K562 (cell line): ENCODE data around the gene SIRT7. TPM values are rescaled to one million over a fixed set of nuclear protein-coding genes. Genes with fewer than 3 reads are reported as not detected.

Experiments
- ARNT ChIP-seq, 2 experiments: fragments of 450-650 bp; IDR thresholded peaks; 2 replicates each; pipeline ENCODE4 v1.6.1; 2016; ENCODE audit warnings: mild to moderate bottlenecking in 1 of 2
- E2F5 ChIP-seq: sonication (generic); formaldehyde crosslinking; IDR thresholded peaks from 2 replicates; pipeline ENCODE4 v1.8.0; 2022; ENCODE audit warnings: mild to moderate bottlenecking, missing genetic modification reagents
- E2F6 ChIP-seq, 2 experiments: IDR thresholded peaks; 2 replicates each; pipeline ENCODE4 v1.6.1; 2011; ENCODE audit warnings: borderline replicate concordance in 1 of 2, control low read depth in 1 of 2, low read depth in 1 of 2, low read length in 1 of 2, mild to moderate bottlenecking in 1 of 2, mixed read lengths in 1 of 2, moderate library complexity in 1 of 2; ENCODE audit not compliant: insufficient read depth in 1 of 2, insufficient read length in 1 of 2, poor library complexity in 1 of 2, severe bottlenecking in 1 of 2; ENCODE audit errors: extremely low read depth in 1 of 2
- GATA2 ChIP-seq: sonication (generic); formaldehyde crosslinking; IDR thresholded peaks from 2 replicates; pipeline ENCODE4 v1.4.0; 2020; ENCODE audit warnings: mild to moderate bottlenecking, missing genetic modification reagents
- GTF2A2 ChIP-seq: IDR thresholded peaks from 2 replicates; pipeline ENCODE4 v1.6.1; 2016; ENCODE audit warnings: mild to moderate bottlenecking, missing genetic modification characterization, missing compliant biosample characterization
- IFI16 ChIP-seq: fragments of 250-450 bp; sonication (Bioruptor Pico); IDR thresholded peaks from 2 replicates; pipeline ENCODE4 v2.1.2; 2022; ENCODE audit warnings: mild to moderate bottlenecking, inconsistent platforms
- MAFG ChIP-seq: fragments of 450-650 bp; conservative IDR thresholded peaks from 2 replicates; pipeline ENCODE4 v1.6.1; 2016; ENCODE audit warnings: missing genetic modification characterization, missing compliant biosample characterization
- MCM3 ChIP-seq: fragments of 450-650 bp; IDR thresholded peaks from 2 replicates; pipeline ENCODE4 v1.6.1; 2016
- MXD1 ChIP-seq: fragments of 250-450 bp; sonication (Bioruptor Pico); IDR thresholded peaks from 2 replicates; pipeline ENCODE4 v1.8.0; 2021; ENCODE audit warnings: borderline replicate concordance, mild to moderate bottlenecking, moderate library complexity; ENCODE audit not compliant: poor library complexity, severe bottlenecking
- MYBL2 ChIP-seq, 2 experiments: fragments of 450-650 bp in 1 of 2; sonication (generic) in 1 of 2; formaldehyde crosslinking in 1 of 2; IDR thresholded peaks; 2 replicates each; pipeline versions ENCODE4 v1.6.1 to v1.8.1; 2017 to 2022; ENCODE audit warnings: borderline replicate concordance in 1 of 2, inconsistent platforms in 1 of 2, low read depth in 1 of 2, mild to moderate bottlenecking in 1 of 2, missing genetic modification reagents in 1 of 2, moderate library complexity in 1 of 2
- NCOA4 ChIP-seq: fragments of 450-650 bp; IDR thresholded peaks from 2 replicates; pipeline ENCODE4 v1.6.1; 2018; ENCODE audit warnings: mild to moderate bottlenecking; ENCODE audit not compliant: partially characterized antibody
- NFE2 ChIP-seq: IDR thresholded peaks from 2 replicates; pipeline ENCODE4 v1.6.1; 2014; ENCODE audit warnings: antibody characterized with exemption, low read depth
- POLR2H ChIP-seq: IDR thresholded peaks from 2 replicates; pipeline ENCODE4 v1.6.1; 2016; ENCODE audit warnings: missing genetic modification characterization, low read depth, mild to moderate bottlenecking, control low read depth, missing compliant biosample characterization, moderate library complexity
- PREB ChIP-seq: sonication (generic); formaldehyde crosslinking; IDR thresholded peaks from 2 replicates; pipeline ENCODE4 v1.8.1; 2023; ENCODE audit warnings: mild to moderate bottlenecking, missing genetic modification reagents
- RAD51 ChIP-seq: fragments of 450-650 bp; IDR thresholded peaks from 2 replicates; pipeline ENCODE4 v1.7.1; 2016; ENCODE audit warnings: low read depth, mild to moderate bottlenecking, borderline replicate concordance
- RBM15 ChIP-seq: fragments of 200-400 bp; formaldehyde crosslinking; IDR thresholded peaks from 2 replicates; pipeline ENCODE4 v1.6.1; 2018; ENCODE audit warnings: mild to moderate bottlenecking, low read length, moderate library complexity; ENCODE audit not compliant: insufficient read depth
- SIN3B ChIP-seq: fragments of 450-650 bp; IDR thresholded peaks from 2 replicates; pipeline ENCODE4 v1.6.1; 2017; ENCODE audit warnings: low read depth, mild to moderate bottlenecking, moderate library complexity
- SMAD2 ChIP-seq: fragments of 150-350 bp; IDR thresholded peaks from 2 replicates; pipeline ENCODE4 v1.6.1; 2014; ENCODE audit warnings: low read depth, mild to moderate bottlenecking, low read length
- USF1 ChIP-seq: sonication (generic); formaldehyde crosslinking; IDR thresholded peaks from 2 replicates; pipeline ENCODE4 v1.9.0; 2022; ENCODE audit warnings: mild to moderate bottlenecking, missing genetic modification reagents
- YBX1 ChIP-seq: fragments of 450-650 bp; IDR thresholded peaks from 2 replicates; pipeline ENCODE4 v1.7.1; 2016; ENCODE audit warnings: mild to moderate bottlenecking
- ZKSCAN8 ChIP-seq: fragments of 200-800 bp; sonication (Bioruptor generic); IDR thresholded peaks from 2 replicates; pipeline ENCODE4 v1.6.1; 2016; ENCODE audit warnings: missing genetic modification characterization, missing compliant biosample characterization
- ZNF174 ChIP-seq: fragments of 250-450 bp; sonication (Bioruptor Pico); IDR thresholded peaks from 2 replicates; pipeline ENCODE4 v1.4.0; 2020; ENCODE audit warnings: mild to moderate bottlenecking
- ZNF263 ChIP-seq: sonication (generic); formaldehyde crosslinking; IDR thresholded peaks from 2 replicates; pipeline ENCODE4 v1.8.0; 2022; ENCODE audit warnings: mild to moderate bottlenecking, missing genetic modification reagents, borderline replicate concordance
- ZNF282 ChIP-seq: sonication (generic); formaldehyde crosslinking; IDR thresholded peaks from 2 replicates; pipeline ENCODE4 v1.8.1; 2023; ENCODE audit warnings: missing genetic modification reagents
- ZNF696 ChIP-seq: fragments of 250-450 bp; sonication (Bioruptor Pico); conservative IDR thresholded peaks from 2 replicates; pipeline ENCODE4 v1.4.0; 2020; ENCODE audit warnings: mild to moderate bottlenecking, moderate library complexity
- polyA plus RNA-seq, 8 experiments: library from polyadenylated mRNA; depleted of rRNA in 4 of 8; stranded (reverse) in 5 of 8; unstranded in 3 of 8; fragments of >200 nt; fragmentation: Nextera tagmentation in 2 of 8; fragmentation: Illumina TruSeq in 1 of 8; extraction: Ambion mirVana in 2 of 8; extraction: Trizol in 1 of 8; gene quantifications; 2 replicates each; pipeline versions ENCODE4 v1.2.1 to v1.2.3, GENCODE V29; 2011 to 2014; ENCODE audit warnings: inconsistent platforms in 1 of 8, missing spikeins in 1 of 8
- total RNA-seq, 7 experiments: library from RNA; depleted of rRNA in 6 of 7; stranded (reverse); fragments of >200 nt in 6 of 7; fragmentation: Illumina TruSeq in 2 of 7; extraction: Trizol in 2 of 7; gene quantifications; 2 replicates each; pipeline versions ENCODE4 v1.2.1 to v1.2.3, GENCODE V29; 2011 to 2021; ENCODE audit warnings: low replicate concordance in 1 of 7

Gene SIRT7
- total and polyA plus RNA-seq, 9 of the 15 experiments (the other 6 are each of a cell fraction or from before 2014, with no cell fraction given), result 1.6 to 54.8 (median 20.3) TPM

GRCh38 chr17:81959362-81960129, 41.6 kb upstream of the SIRT7 start (continued):
- TF ChIP-seq MYBL2 (IDR thresholded peaks at IDR 0.05; ENCODE audit: low read depth), result no peak
- no peak for TF ChIP-seq MYBL2 (CRISPR knock-in tag; IDR thresholded peaks at IDR 0.05; ENCODE audit: borderline replicate concordance)
- no peak for TF ChIP-seq GTF2A2 (tag)
- TF ChIP-seq IFI16 (CRISPR knock-in tag), result no peak
- TF ChIP-seq YBX1, result no peak
- TF ChIP-seq GATA2, result no peak
- TF ChIP-seq RAD51, result no peak
- TF ChIP-seq SIN3B, result peak; percentile 80
- TF ChIP-seq PREB (CRISPR knock-in tag), result no peak
- TF ChIP-seq POLR2H (tag), result no peak
- TF ChIP-seq NCOA4, result no peak
- TF ChIP-seq ZNF696, result no peak
- TF ChIP-seq USF1, result no peak
- TF ChIP-seq ARNT (IDR thresholded peaks at IDR 0.05), result no peak
- TF ChIP-seq MAFG (tag), result no peak
- no peak for TF ChIP-seq RBM15
- no peak for TF ChIP-seq NFE2
- TF ChIP-seq SMAD2, result no peak
- TF ChIP-seq ZNF263 (CRISPR knock-in tag), result 0 out of 2 replicates have a peak, but pooled peaks have one; percentile 16
- no peak for TF ChIP-seq ZNF282 (CRISPR knock-in tag)
- no peak for TF ChIP-seq ZKSCAN8 (CRISPR knock-in tag)
- TF ChIP-seq E2F6 (IDR thresholded peaks at IDR 0.05; ENCODE audit: borderline replicate concordance in 1 of 2, extremely low read depth in 1 of 2, insufficient read depth in 1 of 2, insufficient read length in 1 of 2, low read depth in 1 of 2, low read length in 1 of 2, poor library complexity in 1 of 2, severe bottlenecking in 1 of 2), result peak; percentile 72 to 91
- TF ChIP-seq ZNF174 (CRISPR knock-in tag), result no peak
- TF ChIP-seq MXD1, result no peak
- TF ChIP-seq E2F5 (CRISPR knock-in tag), result no peak
- TF ChIP-seq MCM3, result no peak
